ENCODE data around the gene TOMM34.

DNA sequence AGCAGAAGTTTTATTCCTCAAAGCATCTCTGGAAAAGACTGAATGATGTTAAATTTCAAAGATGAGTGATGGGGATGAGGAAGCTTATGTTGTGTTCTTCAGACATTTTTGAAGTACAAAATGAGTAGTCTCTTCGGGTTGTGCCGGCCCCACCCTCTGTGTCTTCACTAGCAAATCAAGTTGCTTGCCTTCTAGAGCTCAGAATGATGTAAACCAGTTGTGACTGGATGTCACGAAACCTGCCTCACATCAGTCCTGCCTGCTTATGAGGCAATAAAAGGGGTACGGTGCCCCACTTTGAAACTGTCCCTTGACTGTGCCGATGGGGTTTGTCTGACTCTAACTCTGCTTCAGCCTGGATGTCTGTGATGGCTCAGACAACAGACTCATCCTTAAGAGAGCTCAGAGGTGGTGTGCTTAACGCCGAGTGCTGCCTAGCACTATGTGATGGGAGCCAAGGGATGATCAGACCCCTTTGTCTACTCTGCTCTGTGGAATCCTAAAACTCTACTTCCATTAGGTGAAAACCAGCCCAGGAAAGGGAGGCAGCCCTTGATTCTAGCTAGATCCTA lies 19.0 kb downstream of the TOMM34 start:
- TF ChIP-seq, protein P1, sequence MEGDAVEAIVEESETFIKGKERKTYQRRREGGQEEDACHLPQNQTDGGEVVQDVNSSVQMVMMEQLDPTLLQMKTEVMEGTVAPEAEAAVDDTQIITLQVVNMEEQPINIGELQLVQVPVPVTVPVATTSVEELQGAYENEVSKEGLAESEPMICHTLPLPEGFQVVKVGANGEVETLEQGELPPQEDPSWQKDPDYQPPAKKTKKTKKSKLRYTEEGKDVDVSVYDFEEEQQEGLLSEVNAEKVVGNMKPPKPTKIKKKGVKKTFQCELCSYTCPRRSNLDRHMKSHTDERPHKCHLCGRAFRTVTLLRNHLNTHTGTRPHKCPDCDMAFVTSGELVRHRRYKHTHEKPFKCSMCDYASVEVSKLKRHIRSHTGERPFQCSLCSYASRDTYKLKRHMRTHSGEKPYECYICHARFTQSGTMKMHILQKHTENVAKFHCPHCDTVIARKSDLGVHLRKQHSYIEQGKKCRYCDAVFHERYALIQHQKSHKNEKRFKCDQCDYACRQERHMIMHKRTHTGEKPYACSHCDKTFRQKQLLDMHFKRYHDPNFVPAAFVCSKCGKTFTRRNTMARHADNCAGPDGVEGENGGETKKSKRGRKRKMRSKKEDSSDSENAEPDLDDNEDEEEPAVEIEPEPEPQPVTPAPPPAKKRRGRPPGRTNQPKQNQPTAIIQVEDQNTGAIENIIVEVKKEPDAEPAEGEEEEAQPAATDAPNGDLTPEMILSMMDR (IDR thresholded peaks at IDR 0.05) = no peak
- no peak for TF ChIP-seq POLR2A (IDR thresholded peaks at IDR 0.05)

Data from uterus (tissue), 2 donors.